Loucy (cell line): ENCODE results near the gene SH2D5.

ENCODE experiments used
- H2AFZ ChIP-seq: fragments of 200-600 bp; sonication (generic); 2 replicates; pipeline ENCODE4 v1.6.0; 2016; ENCODE audit warnings: antibody characterized with exemption, mild to moderate bottlenecking, low read length, moderate library complexity
- H3F3A ChIP-seq: fragments of 200-600 bp; 2 replicates; pipeline ENCODE4 v1.6.0; 2016; ENCODE audit warnings: antibody characterized with exemption, low read depth, mild to moderate bottlenecking
- H3K27me3 ChIP-seq: fragments of 200-600 bp; sonication (generic); 2 replicates; pipeline ENCODE4 v1.6.1; 2014; ENCODE audit warnings: low read length, mild to moderate bottlenecking; ENCODE audit not compliant: insufficient read depth, poor library complexity, severe bottlenecking
- H3K36me3 ChIP-seq: fragments of 200-600 bp; sonication (generic); 2 replicates; pipeline ENCODE4 v1.6.1; 2016; ENCODE audit warnings: low read length; ENCODE audit not compliant: insufficient read depth
- H3K4me1 ChIP-seq: fragments of 200-600 bp; sonication (generic); 2 replicates; pipeline ENCODE4 v1.5.1; 2014; ENCODE audit warnings: low read length, mild to moderate bottlenecking; ENCODE audit not compliant: insufficient read depth, poor library complexity, severe bottlenecking
- H3K4me2 ChIP-seq: fragments of 200-600 bp; sonication (generic); 2 replicates; pipeline ENCODE4 v1.6.0; 2014; ENCODE audit warnings: antibody characterized with exemption, low read length, low read depth, mild to moderate bottlenecking; ENCODE audit not compliant: poor library complexity, severe bottlenecking
- H3K4me3 ChIP-seq: fragments of 200-600 bp; sonication (generic); 2 replicates; pipeline ENCODE4 v1.5.1; 2014; ENCODE audit warnings: low read length, mild to moderate bottlenecking, mixed read lengths; ENCODE audit not compliant: poor library complexity, severe bottlenecking
- H3K79me2 ChIP-seq: fragments of 200-600 bp; sonication (generic); 2 replicates; pipeline ENCODE4 v1.6.1; 2014; ENCODE audit warnings: low read length; ENCODE audit not compliant: insufficient read depth
- H3K9ac ChIP-seq: fragments of 200-600 bp; sonication (generic); 2 replicates; pipeline ENCODE4 v1.6.0; 2014; ENCODE audit warnings: mild to moderate bottlenecking, low read depth, low read length, moderate library complexity; ENCODE audit not compliant: poor library complexity, severe bottlenecking
- H3K9me2 ChIP-seq: fragments of 200-600 bp; sonication (generic); replicated peaks from 2 replicates; pipeline ENCODE4 v1.6.1; 2016; ENCODE audit warnings: low read depth, low read length, mixed read lengths
- H3K9me3 ChIP-seq: fragments of 200-600 bp; sonication (generic); 2 replicates; pipeline ENCODE4 v1.6.1; 2014; ENCODE audit warnings: mild to moderate bottlenecking, antibody characterized with exemption, low read length, low read depth; ENCODE audit not compliant: insufficient read depth
- H4K20me1 ChIP-seq: fragments of 200-600 bp; sonication (generic); 2 replicates; pipeline ENCODE4 v1.6.0; 2014; ENCODE audit warnings: antibody characterized with exemption, low read length, mild to moderate bottlenecking; ENCODE audit not compliant: insufficient read depth, poor library complexity, severe bottlenecking
- EZH2phosphoT487 ChIP-seq: fragments of 200-600 bp; IDR thresholded peaks from 2 replicates; pipeline ENCODE4 v1.6.1; 2018; ENCODE audit warnings: antibody characterized with exemption, mild to moderate bottlenecking, moderate library complexity, borderline replicate concordance
- TF ChIP-seq, protein P1 (sequence below): fragments of 200-600 bp; sonication (generic); conservative IDR thresholded peaks from 2 replicates; pipeline ENCODE4 v1.5.1; 2014; ENCODE audit warnings: mild to moderate bottlenecking, antibody characterized with exemption, low read length

SH2D5 gene

DNA sequence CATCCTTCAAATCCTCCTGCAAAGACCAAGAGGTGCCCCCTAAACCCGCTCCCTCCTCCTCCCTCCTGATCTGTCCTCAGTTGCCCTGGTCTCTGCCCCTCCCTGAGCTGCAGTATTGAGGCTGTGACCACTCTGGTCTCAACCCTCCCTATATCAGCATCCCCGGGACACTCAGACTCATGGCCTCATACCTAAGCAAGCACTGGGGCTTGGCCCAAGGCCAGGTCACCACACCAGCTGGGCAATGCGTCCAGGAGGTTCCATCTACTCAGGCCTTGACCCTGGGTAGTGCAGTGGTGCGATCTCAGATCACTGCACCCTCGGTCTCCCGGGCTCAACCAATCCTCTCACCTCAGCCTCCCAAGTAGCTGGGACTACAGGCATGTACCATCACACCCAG lies 24.4 kb downstream of the SH2D5 start:
- no peak overlapping the region for H3K4me3 ChIP-seq
- H2AFZ ChIP-seq, result no peak overlapping the region
- no peaks in the 10 kb centered on the region for H4K20me1 ChIP-seq
- H3K4me1 ChIP-seq, result no peaks in the 10 kb centered on the region
- no peak for TF ChIP-seq EZH2phosphoT487
- TF ChIP-seq, protein P1, sequence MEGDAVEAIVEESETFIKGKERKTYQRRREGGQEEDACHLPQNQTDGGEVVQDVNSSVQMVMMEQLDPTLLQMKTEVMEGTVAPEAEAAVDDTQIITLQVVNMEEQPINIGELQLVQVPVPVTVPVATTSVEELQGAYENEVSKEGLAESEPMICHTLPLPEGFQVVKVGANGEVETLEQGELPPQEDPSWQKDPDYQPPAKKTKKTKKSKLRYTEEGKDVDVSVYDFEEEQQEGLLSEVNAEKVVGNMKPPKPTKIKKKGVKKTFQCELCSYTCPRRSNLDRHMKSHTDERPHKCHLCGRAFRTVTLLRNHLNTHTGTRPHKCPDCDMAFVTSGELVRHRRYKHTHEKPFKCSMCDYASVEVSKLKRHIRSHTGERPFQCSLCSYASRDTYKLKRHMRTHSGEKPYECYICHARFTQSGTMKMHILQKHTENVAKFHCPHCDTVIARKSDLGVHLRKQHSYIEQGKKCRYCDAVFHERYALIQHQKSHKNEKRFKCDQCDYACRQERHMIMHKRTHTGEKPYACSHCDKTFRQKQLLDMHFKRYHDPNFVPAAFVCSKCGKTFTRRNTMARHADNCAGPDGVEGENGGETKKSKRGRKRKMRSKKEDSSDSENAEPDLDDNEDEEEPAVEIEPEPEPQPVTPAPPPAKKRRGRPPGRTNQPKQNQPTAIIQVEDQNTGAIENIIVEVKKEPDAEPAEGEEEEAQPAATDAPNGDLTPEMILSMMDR, result no peak
- H3K27me3 ChIP-seq, result no peaks in the 10 kb centered on the region
- H3F3A ChIP-seq, result no peaks in the 10 kb centered on the region
- H3K36me3 ChIP-seq, result no peaks in the 10 kb centered on the region
- no peaks in the 10 kb centered on the region for H3K9me3 ChIP-seq
- H3K9me2 ChIP-seq, result no peaks in the 10 kb centered on the region
- no peak overlapping the region for H3K4me2 ChIP-seq
- H3K9ac ChIP-seq, result no peak overlapping the region
- no peaks in the 10 kb centered on the region for H3K79me2 ChIP-seq

DNA sequence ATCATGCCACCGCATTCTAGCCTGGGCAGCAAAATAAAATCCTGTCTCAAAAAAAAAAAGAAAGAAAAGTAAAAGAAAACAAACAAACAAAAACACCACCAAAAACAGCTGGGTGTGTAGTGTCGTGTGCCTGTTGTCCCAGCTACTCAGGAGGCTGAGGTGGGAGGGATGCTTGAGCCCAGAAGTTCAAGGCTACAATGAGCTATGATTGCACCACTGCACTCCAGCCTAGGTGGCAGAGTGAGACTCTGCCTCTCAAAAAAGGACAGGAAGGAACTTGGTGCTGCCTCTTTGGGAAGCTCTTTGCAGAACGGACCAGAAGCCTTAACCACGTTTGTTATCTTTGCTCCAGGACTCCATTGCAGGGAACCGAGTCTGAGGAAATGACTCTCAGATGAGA lies 25.7 kb downstream of the SH2D5 start:
- Histone ChIP-seq H3K4me3 (no peak overlapping the region), H4K20me1 (no peaks in the 10 kb centered on the region), H3K4me2 (no peak overlapping the region), H3K79me2 (no peaks in the 10 kb centered on the region), H3K27me3 (no peaks in the 10 kb centered on the region), H3F3A (no peaks in the 10 kb centered on the region), H2AFZ (no peak overlapping the region), H3K9me2 (no peaks in the 10 kb centered on the region), H3K4me1 (no peaks in the 10 kb centered on the region), H3K9me3 (no peaks in the 10 kb centered on the region), H3K9ac (no peak overlapping the region), H3K36me3 (no peaks in the 10 kb centered on the region)
- TF ChIP-seq EZH2phosphoT487, result no peak
- TF ChIP-seq, protein P1, result no peak

DNA sequence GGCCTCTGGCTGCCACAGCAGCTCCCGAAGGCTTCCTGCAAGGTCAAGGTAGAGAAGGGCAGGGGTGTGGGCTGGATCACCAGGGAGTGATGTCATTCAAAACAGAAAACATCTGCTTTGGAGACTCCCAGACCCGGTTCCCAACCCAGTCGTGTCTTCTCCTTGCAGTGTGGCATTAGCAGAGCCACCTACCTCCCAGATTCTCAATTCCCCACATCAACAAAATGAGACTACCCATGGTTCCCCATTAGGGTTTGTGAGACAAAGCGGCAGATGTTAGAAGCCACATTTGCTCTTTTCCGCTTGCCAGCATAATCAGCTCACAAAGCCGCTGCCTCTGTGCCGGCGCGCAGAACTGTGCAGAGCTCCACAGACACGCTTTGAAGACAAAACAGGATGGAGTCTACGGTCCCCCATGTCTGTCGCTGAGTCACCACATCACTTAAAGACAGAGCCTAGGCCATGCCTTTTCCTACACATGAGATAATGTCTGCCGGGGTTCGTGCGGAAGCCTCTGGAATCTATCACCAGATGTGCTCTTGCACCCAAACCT lies 27.2 kb downstream of the SH2D5 start:
- Histone ChIP-seq H3K9me3 (no peaks in the 10 kb centered on the region), H3K36me3 (no peaks in the 10 kb centered on the region), H3K79me2 (no peaks in the 10 kb centered on the region), H3K27me3 (no peaks in the 10 kb centered on the region), H3K4me3 (no peak overlapping the region), H2AFZ (no peak overlapping the region), H3K4me1 (no peaks in the 10 kb centered on the region), H4K20me1 (no peaks in the 10 kb centered on the region), H3K4me2 (no peak overlapping the region), H3F3A (no peaks in the 10 kb centered on the region), H3K9ac (no peak overlapping the region), H3K9me2 (no peaks in the 10 kb centered on the region)
- TF ChIP-seq, protein P1, result no peak
- no peak for TF ChIP-seq EZH2phosphoT487
